GM12864 (cell line): ENCODE results near the gene C3.
"Not testable (repeated sequence)": the region's sequence is repeated elsewhere in the genome, so short reads cannot be mapped to it uniquely, and the experiment has no call there.

Experiments used
- DNase-seq: peaks from one replicate; pipeline ENCODE4 v3.0.0-alpha.2; 2011; ENCODE audit warnings: low read depth
- H3K4me3 ChIP-seq: 2 replicates; pipeline ENCODE4 v1.5.1; 2011; ENCODE audit warnings: mild to moderate bottlenecking, low read depth, low read length, control low read depth
- CTCF ChIP-seq: IDR thresholded peaks from 2 replicates; pipeline ENCODE4 v1.5.1; 2011; ENCODE audit warnings: low read depth, mild to moderate bottlenecking, moderate library complexity, low read length, control low read depth, inconsistent platforms; ENCODE audit errors: missing control alignments

C3 gene

GRCh38 chr19:6680141-6680540, 40.3 kb downstream of the C3 start:
- DNase-seq: no peak
- TF ChIP-seq CTCF: no peak
- no peak overlapping the region for H3K4me3 ChIP-seq

GRCh38 chr19:6679139-6679538, 41.3 kb downstream of the C3 start:
- DNase-seq: no peak
- H3K4me3 ChIP-seq: no peak overlapping the region
- no peak for TF ChIP-seq CTCF

- TF ChIP-seq CTCF: no peak
- no peak for DNase-seq
- H3K4me3 ChIP-seq: no peak overlapping the region
These were observed 41.8 kb downstream of the C3 start for GRCh38 chr19:6678690-6679109.

- no peak overlapping the region for H3K4me3 ChIP-seq
- no peak for TF ChIP-seq CTCF
- DNase-seq: no peak
These were observed 42.4 kb downstream of the C3 start for GRCh38 chr19:6677883-6678689.

DNA sequence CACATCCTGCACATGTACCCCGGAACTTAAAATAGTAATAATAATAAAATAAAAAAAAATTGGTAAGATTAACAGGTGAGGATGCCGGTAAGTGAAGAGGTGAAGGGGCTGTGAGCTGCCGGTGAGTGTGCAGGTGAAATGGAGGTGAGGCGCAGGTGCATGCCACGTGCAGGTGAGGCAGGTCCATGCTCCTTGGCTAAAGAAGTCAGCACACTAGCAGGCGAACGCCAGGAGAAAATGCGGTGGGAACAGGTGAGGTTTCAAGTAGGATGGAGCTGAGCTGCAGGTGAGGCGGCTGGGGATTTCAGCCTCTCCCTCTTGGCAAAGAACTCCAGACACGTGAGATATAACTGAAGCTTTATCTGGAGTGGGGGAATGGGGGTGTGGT, 43.0 kb downstream of the C3 start:
- H3K4me3 ChIP-seq: no peak overlapping the region
- TF ChIP-seq CTCF: no peak
- DNase-seq: no peak

DNA sequence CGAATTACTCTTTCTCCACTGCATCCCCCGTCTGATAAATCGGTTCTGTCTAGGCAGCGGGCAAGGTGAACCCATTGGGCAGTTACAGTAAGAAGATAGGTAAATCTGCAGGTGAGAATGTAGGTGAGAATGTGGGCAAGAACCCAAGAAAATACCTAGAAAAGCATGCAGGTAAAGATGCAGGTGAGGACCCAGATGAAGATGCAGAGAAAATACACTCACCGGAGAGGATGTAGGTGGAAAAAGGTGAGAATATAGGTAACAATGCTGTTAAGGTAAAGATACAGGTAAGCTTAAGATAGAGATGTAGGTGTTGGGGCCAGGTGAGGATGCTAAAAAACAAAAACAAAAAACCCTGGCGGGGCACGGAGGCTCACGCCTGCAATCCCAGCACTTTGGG, 44.2 kb downstream of the C3 start:
- no peak for TF ChIP-seq CTCF
- no peak overlapping the region for H3K4me3 ChIP-seq
- no peak for DNase-seq

- TF ChIP-seq CTCF: peak; percentile 41
- peak overlapping the region; percentile 20; the same call in 1 of the 2 replicates for H3K4me3 ChIP-seq
- DNase-seq: peak; percentile 87
These were observed 45.6 kb downstream of the C3 start for GRCh38 chr19:6674868-6675305.

GRCh38 chr19:6674408-6674807, 46.0 kb downstream of the C3 start:
- not testable (repeated sequence) for DNase-seq, H3K4me3 ChIP-seq
